K562 (cell line): Measurements from ENCODE around the gene FOXK2. TPM values are rescaled to one million over a fixed set of nuclear protein-coding genes. Genes with fewer than 3 reads are reported as not detected.
A peak's percentile ranks its signal among the peaks of the same experiment; 100 is the strongest.

ENCODE experiments used
- ATAC-seq: fragments of 200-7000 bp; cut with Tn5 transposase; 3 replicates; pipeline ENCODE4 v1.9.1; 2020; ENCODE audit warnings: moderate library complexity
- BruUV-seq: library from RNA; stranded (reverse); fragments of 400-500 nt; replicated peaks from 2 replicates; lab custom pipeline; 2021; lab: Mats Ljungman, UMichigan
- CTCF ChIA-PET: fragments of 300-600 bp; formaldehyde crosslinking; extraction: SDS; loops from one replicate; lab custom pipeline; 2021; ENCODE audit warnings: low intra/inter-chr PET ratio; lab: Yijun Ruan, JAX
- POLR2A ChIA-PET: fragments of 300-600, 350-650 bp; sonication (Branson Sonifier 250); formaldehyde crosslinking; extraction: SDS; loops from one replicate; lab custom pipeline; 2021; ENCODE audit warnings: antibody characterized with exemption, inconsistent platforms; lab: Yijun Ruan, JAX
- DNase-seq, 4 experiments: peaks; one replicate each; pipeline versions ENCODE4 v3.0.0 to v3.0.0-alpha.2; 2011 to 2018; ENCODE audit warnings: low spot score in 3 of 4, mixed read lengths in 3 of 4; ENCODE audit errors: extremely low read depth in 1 of 4
- FAIRE-seq: peaks from 2 replicates; lab custom pipeline; 2011; peaks lifted over from hg19 to GRCh38; lab: Jason Lieb, UNC
- H2AFZ ChIP-seq: 2 replicates; pipeline ENCODE4 v1.6.0; 2011; ENCODE audit warnings: low read depth, low read length, control low read depth, inconsistent platforms
- H3K27ac ChIP-seq: fragments of 200-600 bp; 3 replicates; pipeline ENCODE4 v1.8.0; 2011; ENCODE audit warnings: low read depth, mild to moderate bottlenecking, control low read depth, inconsistent platforms, low read length, moderate library complexity, mixed read lengths; ENCODE audit errors: extremely low read depth
- H3K27me3 ChIP-seq, 2 experiments: fragments of 300-600 bp in 1 of 2; 2 replicates in 1 of 2; 3 replicates in 1 of 2; pipeline versions ENCODE4 v1.6.0 to v1.8.0; 2011; ENCODE audit warnings: inconsistent platforms in 2 of 2, low read length in 2 of 2, mild to moderate bottlenecking in 1 of 2, mixed read lengths in 1 of 2, moderate library complexity in 1 of 2; ENCODE audit not compliant: control insufficient read depth in 2 of 2, insufficient read depth in 2 of 2
- H3K36me3 ChIP-seq: fragments of 300-600 bp; 3 replicates; pipeline ENCODE4 v1.8.0; 2011; ENCODE audit warnings: mild to moderate bottlenecking, low read length, inconsistent platforms; ENCODE audit not compliant: control insufficient read depth, insufficient read depth
- H3K4me1 ChIP-seq, 2 experiments: fragments of 200-600 bp in 1 of 2; replicated peaks in 1 of 2; 2 replicates in 1 of 2; 3 replicates in 1 of 2; pipeline versions ENCODE4 v1.5.1 to v1.8.0; 2011; ENCODE audit warnings: inconsistent platforms in 2 of 2, low read length in 2 of 2, mild to moderate bottlenecking in 1 of 2, mixed read lengths in 1 of 2, moderate library complexity in 1 of 2; ENCODE audit not compliant: control insufficient read depth in 2 of 2, insufficient read depth in 2 of 2
- H3K4me2 ChIP-seq: 2 replicates; pipeline ENCODE4 v1.6.1; 2011; ENCODE audit warnings: low read length, control low read depth, inconsistent platforms, mixed read lengths; ENCODE audit not compliant: insufficient read depth
- H3K4me3 ChIP-seq: fragments of 200-600 bp; sonication (generic), shearing (Covaris generic); 2 replicates; pipeline ENCODE4 v1.5.1; 2016; ENCODE audit warnings: control low read depth, inconsistent platforms
- H3K79me2 ChIP-seq: fragments of 200-600 bp; 3 replicates; pipeline ENCODE4 v1.8.0; 2011; ENCODE audit warnings: low read length, inconsistent platforms; ENCODE audit not compliant: control insufficient read depth, insufficient read depth
- H3K9ac ChIP-seq, 2 experiments: 2 replicates each; pipeline versions ENCODE4 v1.6.0 to v1.6.1; 2011; ENCODE audit warnings: low read depth in 2 of 2, low read length in 2 of 2, control low read depth in 1 of 2, inconsistent platforms in 1 of 2, mild to moderate bottlenecking in 1 of 2, mixed read lengths in 1 of 2; ENCODE audit not compliant: insufficient read depth in 1 of 2
- H3K9me1 ChIP-seq: one replicate; pipeline ENCODE4 v1.6.0; 2011; ENCODE audit warnings: inconsistent platforms, mild to moderate bottlenecking, low read length, moderate library complexity; ENCODE audit not compliant: control insufficient read depth, insufficient read depth
- H3K9me3 ChIP-seq: replicated peaks from 2 replicates; pipeline ENCODE4 v1.5.1; 2011; ENCODE audit warnings: low read depth, low read length, inconsistent platforms; ENCODE audit not compliant: control insufficient read depth, insufficient read depth
- H4K20me1 ChIP-seq: replicated peaks from 2 replicates; pipeline ENCODE4 v1.6.1; 2011; ENCODE audit warnings: low read length, inconsistent platforms, mixed read lengths; ENCODE audit not compliant: control insufficient read depth, insufficient read depth
- BRD4 ChIP-seq: fragments of 200-600 bp; sonication (generic); IDR thresholded peaks from 2 replicates; pipeline ENCODE4 v1.6.1; 2017; ENCODE audit warnings: inconsistent platforms
- HMGN3 ChIP-seq: IDR thresholded peaks from 2 replicates; pipeline ENCODE4 v1.6.1; 2011; ENCODE audit warnings: borderline replicate concordance, low read depth, mild to moderate bottlenecking, mixed read lengths, low read length; ENCODE audit not compliant: insufficient read length; ENCODE audit errors: extremely low read depth
- NFE2 ChIP-seq: IDR thresholded peaks from 2 replicates; pipeline ENCODE4 v1.6.1; 2014; ENCODE audit warnings: antibody characterized with exemption, low read depth
- NR2C2 ChIP-seq, 2 experiments: fragments of 200-800 bp in 1 of 2; sonication (Bioruptor generic) in 1 of 2; sonication (generic) in 1 of 2; formaldehyde crosslinking in 1 of 2; IDR thresholded peaks; 2 replicates each; pipeline versions ENCODE4 v1.6.1 to v1.8.0; 2016 to 2022; ENCODE audit warnings: mild to moderate bottlenecking in 1 of 2, missing compliant biosample characterization in 1 of 2, missing genetic modification characterization in 1 of 2, missing genetic modification reagents in 1 of 2
- PCBP1 ChIP-seq: fragments of 200-400 bp; formaldehyde crosslinking; IDR thresholded peaks from 2 replicates; pipeline ENCODE4 v1.6.1; 2018; ENCODE audit warnings: mild to moderate bottlenecking, low read depth, low read length; ENCODE audit not compliant: poor library complexity, severe bottlenecking
- PPARD ChIP-seq: fragments of 250-450 bp; sonication (Bioruptor Pico); IDR thresholded peaks from 2 replicates; pipeline ENCODE4 v1.8.0; 2022; ENCODE audit warnings: inconsistent platforms, mild to moderate bottlenecking, moderate library complexity
- TAL1 ChIP-seq: fragments of 450-650 bp; IDR thresholded peaks from 2 replicates; pipeline ENCODE4 v1.6.1; 2016; ENCODE audit warnings: mild to moderate bottlenecking
- TOE1 ChIP-seq, 2 experiments: fragments of 450-650 bp in 1 of 2; sonication (generic) in 1 of 2; formaldehyde crosslinking in 1 of 2; IDR thresholded peaks; 2 replicates each; pipeline versions ENCODE4 v1.7.1 to v1.8.0; 2016 to 2022; ENCODE audit warnings: borderline replicate concordance in 2 of 2, mild to moderate bottlenecking in 2 of 2, antibody characterized with exemption in 1 of 2, inconsistent platforms in 1 of 2, low read depth in 1 of 2, missing genetic modification reagents in 1 of 2, moderate library complexity in 1 of 2
- ZNF316 ChIP-seq: fragments of 450-650 bp; IDR thresholded peaks from 2 replicates; pipeline ENCODE4 v1.6.1; 2016
- ZNF76 ChIP-seq: fragments of 250-450 bp; sonication (Bioruptor Pico); IDR thresholded peaks from 2 replicates; pipeline ENCODE4 v1.4.0; 2020; ENCODE audit warnings: mild to moderate bottlenecking, moderate library complexity, borderline replicate concordance
- ZNF778 ChIP-seq: fragments of 450-650 bp; formaldehyde crosslinking; IDR thresholded peaks from 2 replicates; pipeline ENCODE4 v1.4.0; 2020; ENCODE audit warnings: mild to moderate bottlenecking, moderate library complexity
- whole genome bisulfite sequencing: fragments of 100-300 bp; shearing (Covaris generic); methylation state at CpG from one replicate; pipeline ENCODE4 v1.1.6; 2016; ENCODE audit warnings: low coverage, mixed read lengths; ENCODE audit not compliant: insufficient coverage; ENCODE audit errors: missing lambda C conversion rate; 5-methylcytosine and 5-hydroxymethylcytosine counted together
- in situ Hi-C: fragments of 300-500 bp; cut with MboI; formaldehyde crosslinking; loops from 4 replicates; pipeline ENCODE4 v1.15.0; 2018; ENCODE audit warnings: inconsistent platforms, mixed read lengths
- intact Hi-C: fragments of 100-400 bp; cut with micrococcal nuclease; formaldehyde crosslinking; loops from 2 replicates; pipeline ENCODE4 v1.14.2; 2022
- polyA plus RNA-seq, 8 experiments: library from polyadenylated mRNA; depleted of rRNA in 4 of 8; stranded (reverse) in 5 of 8; unstranded in 3 of 8; fragments of >200 nt; fragmentation: Nextera tagmentation in 2 of 8; fragmentation: Illumina TruSeq in 1 of 8; extraction: Ambion mirVana in 2 of 8; extraction: Trizol in 1 of 8; gene quantifications; 2 replicates each; pipeline versions ENCODE4 v1.2.1 to v1.2.3, GENCODE V29; 2011 to 2014; ENCODE audit warnings: inconsistent platforms in 1 of 8, missing spikeins in 1 of 8
- total RNA-seq, 7 experiments: library from RNA; depleted of rRNA in 6 of 7; stranded (reverse); fragments of >200 nt in 6 of 7; fragmentation: Illumina TruSeq in 2 of 7; extraction: Trizol in 2 of 7; gene quantifications; 2 replicates each; pipeline versions ENCODE4 v1.2.1 to v1.2.3, GENCODE V29; 2011 to 2021; ENCODE audit warnings: low replicate concordance in 1 of 7
- TF ChIP-seq, protein P1 (sequence below): fragments of 200-800 bp; sonication (Bioruptor generic); IDR thresholded peaks from 2 replicates; pipeline ENCODE4 v1.6.1; 2016; ENCODE audit warnings: missing genetic modification characterization, missing compliant biosample characterization
- TF ChIP-seq, protein P2 (sequence below): fragments of 250-450 bp; sonication (Bioruptor Pico); IDR thresholded peaks from 2 replicates; pipeline ENCODE4 v1.5.0; 2022; ENCODE audit warnings: mild to moderate bottlenecking
- TF ChIP-seq, protein P3 (sequence below): fragments of 450-650 bp; formaldehyde crosslinking; IDR thresholded peaks from 2 replicates; pipeline ENCODE4 v1.4.0; 2020; ENCODE audit warnings: mild to moderate bottlenecking

FOXK2 gene
- total and polyA plus RNA-seq, 9 of the 15 experiments (the other 6 are each of a cell fraction or from before 2014, with no cell fraction given), result 3.0 to 86.0 (median 44.1) TPM

DNA sequence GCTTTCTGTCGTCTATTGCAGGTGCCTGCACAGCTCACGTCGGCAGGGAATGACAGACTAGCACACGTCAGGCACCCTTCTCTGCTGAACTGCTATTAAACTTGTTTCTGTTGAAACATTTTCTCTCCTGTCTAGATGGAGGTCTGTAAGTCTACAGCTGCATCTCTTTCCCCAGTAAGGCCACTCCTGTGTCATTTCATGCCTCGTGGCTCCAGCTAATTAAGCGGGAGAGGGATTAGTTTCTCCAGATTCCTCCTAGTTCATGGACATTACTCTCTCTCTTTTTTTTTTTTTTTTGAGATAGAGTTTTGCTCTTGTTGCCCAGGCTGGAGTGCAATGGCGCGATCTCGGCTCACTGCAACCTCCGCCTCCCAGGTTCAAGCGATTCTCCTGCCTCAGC is 54.5 kb downstream of the FOXK2 start:
- POLR2A ChIA-PET, result interaction anchor here (0.7 kb wide), 1 partner anchor 27 kb away, joined by 3 read pairs; no protein-coding TSS in a partner anchor
- Histone ChIP-seq H3K9me3 (no peaks in the 10 kb centered on the region), H3K36me3 (peaks cover 90% of the 10 kb centered on the region; the same call in 2 of the 3 replicates), H3K9me1 (no peaks in the 10 kb centered on the region), H3K4me1 (peaks cover 0 to 6% of the 10 kb centered on the region in 2 experiments; a peak in 1 of 5 replicates), H3K4me3 (no peak overlapping the region), H3K4me2 (no peak overlapping the region), H3K79me2 (peaks cover 40% of the 10 kb centered on the region), H4K20me1 (peaks cover 11% of the 10 kb centered on the region; the same call in 1 of the 2 replicates), H3K9ac (0 out of 4 replicates have a peak overlapping the region, but pooled peaks of 1 of the 2 experiments have one; percentile 43), H3K27ac (no peak overlapping the region), H3K27me3 (no peaks in the 10 kb centered on the region), H2AFZ (no peak overlapping the region)
- WGBS, result 97% methylated on average over 6 of the region's 11 CpGs
- intact Hi-C loops, result no loop called here
- ATAC-seq (no peak), DNase-seq (no peak), FAIRE-seq (no peak)
- in situ Hi-C loops, result no loop called here
- TF ChIP-seq PPARD (CRISPR knock-in tag) (no peak), TAL1 (no peak), TOE1 (IDR thresholded peaks at IDR 0.05; ENCODE audit: borderline replicate concordance) (no peak), TOE1 (CRISPR knock-in tag; IDR thresholded peaks at IDR 0.05; ENCODE audit: borderline replicate concordance, low read depth) (no peak), NR2C2 (CRISPR knock-in tag; IDR thresholded peaks at IDR 0.05) (no peak), NR2C2 (tag; IDR thresholded peaks at IDR 0.05) (no peak), ZNF778 (no peak), ZNF316 (no peak), ZNF76 (CRISPR knock-in tag) (no peak), PCBP1 (no peak), HMGN3 (no peak), NFE2 (no peak), BRD4 (no peak)
- TF ChIP-seq, protein P1, sequence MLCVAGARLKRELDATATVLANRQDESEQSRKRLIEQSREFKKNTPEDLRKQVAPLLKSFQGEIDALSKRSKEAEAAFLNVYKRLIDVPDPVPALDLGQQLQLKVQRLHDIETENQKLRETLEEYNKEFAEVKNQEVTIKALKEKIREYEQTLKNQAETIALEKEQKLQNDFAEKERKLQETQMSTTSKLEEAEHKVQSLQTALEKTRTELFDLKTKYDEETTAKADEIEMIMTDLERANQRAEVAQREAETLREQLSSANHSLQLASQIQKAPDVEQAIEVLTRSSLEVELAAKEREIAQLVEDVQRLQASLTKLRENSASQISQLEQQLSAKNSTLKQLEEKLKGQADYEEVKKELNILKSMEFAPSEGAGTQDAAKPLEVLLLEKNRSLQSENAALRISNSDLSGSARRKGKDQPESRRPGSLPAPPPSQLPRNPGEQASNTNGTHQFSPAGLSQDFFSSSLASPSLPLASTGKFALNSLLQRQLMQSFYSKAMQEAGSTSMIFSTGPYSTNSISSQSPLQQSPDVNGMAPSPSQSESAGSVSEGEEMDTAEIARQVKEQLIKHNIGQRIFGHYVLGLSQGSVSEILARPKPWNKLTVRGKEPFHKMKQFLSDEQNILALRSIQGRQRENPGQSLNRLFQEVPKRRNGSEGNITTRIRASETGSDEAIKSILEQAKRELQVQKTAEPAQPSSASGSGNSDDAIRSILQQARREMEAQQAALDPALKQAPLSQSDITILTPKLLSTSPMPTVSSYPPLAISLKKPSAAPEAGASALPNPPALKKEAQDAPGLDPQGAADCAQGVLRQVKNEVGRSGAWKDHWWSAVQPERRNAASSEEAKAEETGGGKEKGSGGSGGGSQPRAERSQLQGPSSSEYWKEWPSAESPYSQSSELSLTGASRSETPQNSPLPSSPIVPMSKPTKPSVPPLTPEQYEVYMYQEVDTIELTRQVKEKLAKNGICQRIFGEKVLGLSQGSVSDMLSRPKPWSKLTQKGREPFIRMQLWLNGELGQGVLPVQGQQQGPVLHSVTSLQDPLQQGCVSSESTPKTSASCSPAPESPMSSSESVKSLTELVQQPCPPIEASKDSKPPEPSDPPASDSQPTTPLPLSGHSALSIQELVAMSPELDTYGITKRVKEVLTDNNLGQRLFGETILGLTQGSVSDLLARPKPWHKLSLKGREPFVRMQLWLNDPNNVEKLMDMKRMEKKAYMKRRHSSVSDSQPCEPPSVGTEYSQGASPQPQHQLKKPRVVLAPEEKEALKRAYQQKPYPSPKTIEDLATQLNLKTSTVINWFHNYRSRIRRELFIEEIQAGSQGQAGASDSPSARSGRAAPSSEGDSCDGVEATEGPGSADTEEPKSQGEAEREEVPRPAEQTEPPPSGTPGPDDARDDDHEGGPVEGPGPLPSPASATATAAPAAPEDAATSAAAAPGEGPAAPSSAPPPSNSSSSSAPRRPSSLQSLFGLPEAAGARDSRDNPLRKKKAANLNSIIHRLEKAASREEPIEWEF (CRISPR knock-in tag), result no peak
- TF ChIP-seq, protein P2, sequence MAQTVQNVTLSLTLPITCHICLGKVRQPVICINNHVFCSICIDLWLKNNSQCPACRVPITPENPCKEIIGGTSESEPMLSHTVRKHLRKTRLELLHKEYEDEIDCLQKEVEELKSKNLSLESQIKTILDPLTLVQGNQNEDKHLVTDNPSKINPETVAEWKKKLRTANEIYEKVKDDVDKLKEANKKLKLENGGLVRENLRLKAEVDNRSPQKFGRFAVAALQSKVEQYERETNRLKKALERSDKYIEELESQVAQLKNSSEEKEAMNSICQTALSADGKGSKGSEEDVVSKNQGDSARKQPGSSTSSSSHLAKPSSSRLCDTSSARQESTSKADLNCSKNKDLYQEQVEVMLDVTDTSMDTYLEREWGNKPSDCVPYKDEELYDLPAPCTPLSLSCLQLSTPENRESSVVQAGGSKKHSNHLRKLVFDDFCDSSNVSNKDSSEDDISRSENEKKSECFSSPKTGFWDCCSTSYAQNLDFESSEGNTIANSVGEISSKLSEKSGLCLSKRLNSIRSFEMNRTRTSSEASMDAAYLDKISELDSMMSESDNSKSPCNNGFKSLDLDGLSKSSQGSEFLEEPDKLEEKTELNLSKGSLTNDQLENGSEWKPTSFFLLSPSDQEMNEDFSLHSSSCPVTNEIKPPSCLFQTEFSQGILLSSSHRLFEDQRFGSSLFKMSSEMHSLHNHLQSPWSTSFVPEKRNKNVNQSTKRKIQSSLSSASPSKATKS (CRISPR knock-in tag), result no peak
- TF ChIP-seq, protein P3, sequence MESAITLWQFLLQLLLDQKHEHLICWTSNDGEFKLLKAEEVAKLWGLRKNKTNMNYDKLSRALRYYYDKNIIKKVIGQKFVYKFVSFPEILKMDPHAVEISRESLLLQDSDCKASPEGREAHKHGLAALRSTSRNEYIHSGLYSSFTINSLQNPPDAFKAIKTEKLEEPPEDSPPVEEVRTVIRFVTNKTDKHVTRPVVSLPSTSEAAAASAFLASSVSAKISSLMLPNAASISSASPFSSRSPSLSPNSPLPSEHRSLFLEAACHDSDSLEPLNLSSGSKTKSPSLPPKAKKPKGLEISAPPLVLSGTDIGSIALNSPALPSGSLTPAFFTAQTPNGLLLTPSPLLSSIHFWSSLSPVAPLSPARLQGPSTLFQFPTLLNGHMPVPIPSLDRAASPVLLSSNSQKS (CRISPR knock-in tag), result no peak
- no TSS peak for BruUV-seq
- CTCF ChIA-PET, result no interaction called here
